ENCODE results near the gene RPS6KL1.

DNA sequence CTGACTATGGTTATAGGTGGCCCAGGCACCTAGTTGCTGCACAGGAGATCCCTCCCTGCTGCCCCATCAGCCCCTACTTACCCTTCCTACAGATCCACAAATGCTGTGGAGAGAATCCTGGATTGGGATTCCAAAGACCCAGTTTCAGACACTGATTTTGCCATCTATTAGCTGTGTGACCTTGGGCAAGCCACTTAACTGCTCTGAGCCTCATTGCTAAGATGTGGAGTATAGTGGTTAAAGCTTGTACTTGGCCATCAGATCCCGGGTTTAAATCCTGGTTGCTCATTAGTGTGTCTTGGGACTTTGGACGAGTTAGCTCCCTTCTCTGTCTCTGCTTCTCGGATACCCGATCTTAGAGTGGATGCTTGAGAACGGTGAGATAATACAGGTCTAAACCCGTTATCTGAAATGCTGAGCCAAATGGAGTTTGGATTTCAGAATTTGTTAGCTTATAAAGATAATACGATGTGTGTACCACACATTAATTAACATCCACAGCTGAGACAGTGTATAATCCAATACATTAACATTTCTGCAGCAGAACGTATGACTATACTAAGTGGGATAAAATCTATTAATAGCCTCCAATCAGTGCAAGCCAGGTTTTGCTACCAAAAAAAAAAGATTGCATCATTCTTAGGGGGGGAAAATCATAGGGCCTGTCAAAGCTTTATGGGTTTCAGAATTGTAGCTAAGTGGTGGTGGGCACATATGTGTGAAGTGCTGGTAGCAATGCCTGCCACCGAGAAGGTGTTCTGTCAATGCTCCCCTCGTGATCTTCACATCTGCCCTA is 63.1 kb downstream of the RPS6KL1 start:
- no peak for TF ChIP-seq ZC3H10 (CRISPR knock-in tag; IDR thresholded peaks at IDR 0.05)
- TF ChIP-seq CSDC2 (CRISPR knock-in tag; IDR thresholded peaks at IDR 0.05), result no peak
- TF ChIP-seq TCF4 (CRISPR knock-in tag; IDR thresholded peaks at IDR 0.05; ENCODE audit: borderline replicate concordance), result no peak
- TF ChIP-seq ZFP3 (CRISPR knock-in tag; IDR thresholded peaks at IDR 0.05), result no peak
- TF ChIP-seq, protein P1, sequence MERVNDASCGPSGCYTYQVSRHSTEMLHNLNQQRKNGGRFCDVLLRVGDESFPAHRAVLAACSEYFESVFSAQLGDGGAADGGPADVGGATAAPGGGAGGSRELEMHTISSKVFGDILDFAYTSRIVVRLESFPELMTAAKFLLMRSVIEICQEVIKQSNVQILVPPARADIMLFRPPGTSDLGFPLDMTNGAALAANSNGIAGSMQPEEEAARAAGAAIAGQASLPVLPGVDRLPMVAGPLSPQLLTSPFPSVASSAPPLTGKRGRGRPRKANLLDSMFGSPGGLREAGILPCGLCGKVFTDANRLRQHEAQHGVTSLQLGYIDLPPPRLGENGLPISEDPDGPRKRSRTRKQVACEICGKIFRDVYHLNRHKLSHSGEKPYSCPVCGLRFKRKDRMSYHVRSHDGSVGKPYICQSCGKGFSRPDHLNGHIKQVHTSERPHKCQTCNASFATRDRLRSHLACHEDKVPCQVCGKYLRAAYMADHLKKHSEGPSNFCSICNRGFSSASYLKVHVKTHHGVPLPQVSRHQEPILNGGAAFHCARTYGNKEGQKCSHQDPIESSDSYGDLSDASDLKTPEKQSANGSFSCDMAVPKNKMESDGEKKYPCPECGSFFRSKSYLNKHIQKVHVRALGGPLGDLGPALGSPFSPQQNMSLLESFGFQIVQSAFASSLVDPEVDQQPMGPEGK (CRISPR knock-in tag; IDR thresholded peaks at IDR 0.05; ENCODE audit: borderline replicate concordance), result no peak
- TF ChIP-seq ZNF8 (CRISPR knock-in tag; IDR thresholded peaks at IDR 0.05), result no peak
- no peak for TF ChIP-seq RARB (CRISPR knock-in tag; IDR thresholded peaks at IDR 0.05)
- TF ChIP-seq ZFP30 (CRISPR knock-in tag; IDR thresholded peaks at IDR 0.05), result no peak

Data from SK-N-SH treated with all-trans-retinoic acid at 6 μM for 48 hours (cell line).